GM10248 (cell line): ENCODE results near the gene STAC2.
"Not testable (repeated sequence)": the region's sequence is repeated elsewhere in the genome, so short reads cannot be mapped to it uniquely, and the experiment has no call there.

Experiments used
- CTCF ChIA-PET: fragments of 300-600 bp; sonication (Branson Sonifier 250); formaldehyde crosslinking; extraction: SDS; loops from one replicate; lab custom pipeline; 2021; ENCODE audit warnings: antibody characterized with exemption; lab: Yijun Ruan, JAX
- POLR2A ChIA-PET: fragments of 350-650 bp; sonication (Branson Sonifier 250); formaldehyde crosslinking; extraction: SDS; loops from one replicate; lab custom pipeline; 2020; ENCODE audit warnings: antibody characterized with exemption; lab: Yijun Ruan, JAX
- DNase-seq: peaks from one replicate; pipeline ENCODE4 v3.0.0; 2012; ENCODE audit errors: extremely low spot score
- TF ChIP-seq, protein P1 (sequence below): IDR thresholded peaks from 2 replicates; pipeline ENCODE4 v1.5.1; 2012; ENCODE audit warnings: mild to moderate bottlenecking, low read depth; ENCODE audit errors: extremely low read depth, missing control alignments, control extremely low read depth

STAC2 gene

DNA sequence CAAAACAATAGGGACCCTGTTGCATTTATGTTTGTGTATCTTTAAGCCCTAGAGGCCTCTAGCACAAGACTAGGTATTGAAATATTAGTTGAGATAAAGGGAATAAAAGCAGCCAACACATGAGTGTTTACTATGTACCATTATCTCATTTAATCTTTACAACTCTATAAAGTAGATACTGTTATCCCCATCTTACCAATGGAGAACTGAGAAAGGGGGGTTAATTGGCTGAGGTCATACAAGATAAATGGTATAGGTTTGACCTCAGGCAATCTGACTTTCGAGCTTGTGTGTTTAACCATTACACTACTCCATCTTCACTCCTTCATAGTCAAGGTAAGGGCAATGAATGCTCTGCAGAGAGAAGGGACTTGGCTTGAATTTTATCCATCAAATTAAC lies 26.3 kb upstream of the STAC2 start:
- CTCF ChIA-PET = interaction anchor here (1.9 to 4.7 kb wide), 3 partner anchors 7 to 46 kb away, joined by 6 to 30 read pairs (median 10); no protein-coding TSS in a partner anchor
- POLR2A ChIA-PET = no interaction called here
- no peak for DNase-seq
- TF ChIP-seq, protein P1, sequence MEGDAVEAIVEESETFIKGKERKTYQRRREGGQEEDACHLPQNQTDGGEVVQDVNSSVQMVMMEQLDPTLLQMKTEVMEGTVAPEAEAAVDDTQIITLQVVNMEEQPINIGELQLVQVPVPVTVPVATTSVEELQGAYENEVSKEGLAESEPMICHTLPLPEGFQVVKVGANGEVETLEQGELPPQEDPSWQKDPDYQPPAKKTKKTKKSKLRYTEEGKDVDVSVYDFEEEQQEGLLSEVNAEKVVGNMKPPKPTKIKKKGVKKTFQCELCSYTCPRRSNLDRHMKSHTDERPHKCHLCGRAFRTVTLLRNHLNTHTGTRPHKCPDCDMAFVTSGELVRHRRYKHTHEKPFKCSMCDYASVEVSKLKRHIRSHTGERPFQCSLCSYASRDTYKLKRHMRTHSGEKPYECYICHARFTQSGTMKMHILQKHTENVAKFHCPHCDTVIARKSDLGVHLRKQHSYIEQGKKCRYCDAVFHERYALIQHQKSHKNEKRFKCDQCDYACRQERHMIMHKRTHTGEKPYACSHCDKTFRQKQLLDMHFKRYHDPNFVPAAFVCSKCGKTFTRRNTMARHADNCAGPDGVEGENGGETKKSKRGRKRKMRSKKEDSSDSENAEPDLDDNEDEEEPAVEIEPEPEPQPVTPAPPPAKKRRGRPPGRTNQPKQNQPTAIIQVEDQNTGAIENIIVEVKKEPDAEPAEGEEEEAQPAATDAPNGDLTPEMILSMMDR = no peak

DNA sequence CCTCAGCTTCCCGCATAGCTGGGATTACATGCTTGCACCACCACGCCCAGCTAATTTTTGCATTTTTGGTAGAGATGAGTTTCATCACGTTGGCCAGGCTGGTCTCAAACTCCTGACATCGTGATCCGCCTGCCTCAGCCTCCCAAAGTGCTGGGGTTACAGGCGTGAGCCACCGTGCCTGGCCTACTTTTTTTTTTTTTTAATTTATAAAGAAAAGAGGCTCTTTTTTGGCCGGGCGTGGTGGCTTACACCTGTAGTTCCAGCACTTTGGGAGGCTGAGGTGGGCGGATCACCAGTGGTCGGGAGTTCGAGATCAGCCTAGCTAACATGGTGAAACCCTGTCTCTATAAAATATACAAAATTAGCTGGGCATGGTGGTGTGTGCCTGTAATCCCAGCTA lies 24.3 kb upstream of the STAC2 start:
- POLR2A ChIA-PET, DNase-seq: not testable (repeated sequence)
- CTCF ChIA-PET = interaction anchor here (0.7 to 7.4 kb wide), 4 partner anchors 12 to 43 kb away, joined by 3 to 151 read pairs (median 6); no protein-coding TSS in a partner anchor

DNA sequence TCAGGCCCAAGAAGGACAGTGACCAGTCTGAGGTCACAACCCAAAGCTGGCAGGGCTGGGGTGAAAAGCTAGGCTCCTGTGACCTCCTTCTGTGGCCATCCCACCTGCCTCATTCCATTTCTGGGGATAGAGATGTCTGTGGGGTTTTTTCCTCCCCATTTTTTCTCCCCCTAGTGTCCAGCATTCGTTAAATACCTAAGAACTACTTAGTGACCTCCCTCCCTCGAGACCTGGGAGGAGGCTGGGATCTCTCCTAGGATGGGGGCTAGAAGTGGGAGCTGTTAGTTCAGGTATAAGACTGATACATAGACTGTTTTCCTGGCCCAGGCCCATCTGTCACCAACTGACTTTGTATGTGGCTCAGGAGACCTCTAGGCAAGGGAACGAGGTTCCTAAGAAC lies 20.5 kb upstream of the STAC2 start:
- CTCF ChIA-PET = interaction anchor here (0.8 to 8.1 kb wide), 7 partner anchors 10 to 82 kb away, joined by 3 to 151 read pairs (median 27); no protein-coding TSS in a partner anchor
- DNase-seq = no peak
- POLR2A ChIA-PET = interaction anchor here (0.7 kb wide), 1 partner anchor 263 kb away, joined by 4 read pairs; no protein-coding TSS in a partner anchor
- TF ChIP-seq, protein P1 = no peak

DNA sequence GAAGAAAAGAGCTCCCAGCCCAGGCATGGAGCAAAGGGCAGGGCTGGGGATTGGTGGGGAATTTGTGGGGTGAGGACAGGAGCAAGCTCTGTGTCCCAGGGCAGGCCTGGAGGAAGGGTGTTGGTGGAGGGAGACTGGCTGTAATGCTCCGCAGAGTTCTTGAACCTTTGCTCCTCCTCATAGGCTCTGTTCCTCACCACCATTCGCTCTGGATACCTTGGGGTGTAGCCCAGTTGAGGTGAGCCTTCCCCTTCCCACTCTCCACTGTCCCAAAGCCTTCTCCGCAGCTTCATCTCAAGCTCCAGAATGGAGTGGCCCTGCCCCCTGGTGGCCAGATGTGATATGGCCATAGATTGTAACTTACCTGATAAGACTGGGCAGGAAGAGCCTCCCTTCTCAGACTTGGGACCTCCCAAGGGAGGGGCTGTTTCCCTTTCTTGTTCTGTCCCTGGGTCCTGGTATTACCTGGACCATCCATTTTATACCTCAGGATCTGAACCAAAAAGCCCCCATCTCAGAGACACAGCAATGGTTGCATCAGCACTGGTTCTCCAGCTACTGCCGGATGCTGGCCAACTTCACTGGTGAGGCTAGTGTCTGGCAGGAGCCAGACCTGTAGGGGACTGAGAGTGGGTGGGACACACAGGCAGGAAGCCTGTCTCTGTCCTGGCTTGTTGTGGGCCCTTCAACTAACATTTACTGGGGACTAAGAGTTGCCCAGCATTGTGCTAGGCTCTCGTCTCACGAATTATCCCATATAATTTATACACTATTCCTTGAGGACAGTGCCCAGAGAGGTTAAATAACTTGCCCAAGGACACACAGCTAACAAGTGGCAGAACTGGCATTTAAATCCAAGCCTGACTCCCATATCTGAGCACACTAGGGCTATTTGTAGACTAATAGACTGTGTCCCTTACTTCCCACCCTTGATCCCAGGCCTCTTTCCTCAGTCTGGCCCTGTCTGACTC lies 19.1 kb upstream of the STAC2 start:
- ChIA-PET POLR2A (interaction anchor here (1.6 to 1.8 kb wide), 2 partner anchors 38 to 45 kb away, joined by 8 to 10 read pairs; partner anchors contain the start of gene RPL19), CTCF (interaction anchor here (0.8 to 8.1 kb wide), 59 partner anchors 9 to 377 kb away, joined by 3 to 151 read pairs (median 4); partner anchors contain the start of genes ARL5C, CACNB1, PLXDC1 and RPL19)
- DNase-seq = peak; percentile 84
- TF ChIP-seq, protein P1 = peak; percentile 95

DNA sequence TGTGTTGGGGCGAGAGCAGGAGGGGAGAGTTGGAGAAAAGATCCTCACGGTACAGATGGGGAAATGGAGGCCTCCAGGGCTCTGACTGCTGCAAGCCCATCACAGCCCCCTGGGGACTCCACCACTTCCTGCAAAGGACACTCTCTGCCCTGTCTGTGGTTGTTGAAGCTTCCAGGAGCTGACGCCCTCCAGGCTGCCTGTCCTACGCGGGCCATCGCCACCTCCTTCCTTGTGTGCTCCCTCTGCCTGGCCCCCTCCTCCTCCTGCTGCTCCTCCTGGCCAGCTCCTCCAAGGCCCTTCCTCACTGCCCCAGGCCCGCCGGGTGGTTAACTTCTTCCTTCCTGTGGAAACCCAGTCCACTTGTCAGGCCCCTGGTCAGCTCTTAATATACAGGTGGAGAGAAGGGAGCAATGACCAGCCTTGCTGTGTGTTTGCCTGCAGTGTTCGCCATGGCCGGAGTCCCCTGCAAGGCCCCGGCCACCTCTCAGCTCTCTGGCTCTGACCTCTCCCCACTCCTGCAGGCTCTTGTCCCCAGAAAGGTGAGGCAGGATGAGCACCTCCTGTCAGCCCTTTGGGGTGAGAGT lies 18.4 kb upstream of the STAC2 start:
- POLR2A ChIA-PET = interaction anchor here (1.6 to 1.8 kb wide), 2 partner anchors 38 to 44 kb away, joined by 8 to 10 read pairs; partner anchors contain the start of gene RPL19

DNA sequence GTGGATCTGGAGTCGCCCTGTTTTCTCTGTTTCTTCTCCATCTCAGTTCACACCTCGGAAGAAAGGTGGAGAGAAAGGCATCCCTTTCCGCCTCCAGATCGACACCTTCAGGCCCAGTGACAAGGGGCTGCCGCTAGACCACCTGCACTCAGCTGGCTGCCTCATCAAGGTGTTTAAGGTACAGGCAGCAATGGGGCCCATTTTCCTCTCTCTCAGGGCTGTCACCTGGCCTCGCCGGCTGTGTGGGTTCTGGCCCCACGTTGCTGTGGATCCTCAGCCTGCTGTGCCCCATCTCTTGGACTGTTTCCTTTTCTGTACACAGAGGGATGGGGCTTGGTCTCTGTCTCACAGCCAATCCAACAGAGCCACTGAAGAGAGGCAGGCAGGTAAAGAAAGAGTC lies 17.4 kb upstream of the STAC2 start:
- no peak for DNase-seq
- ChIA-PET POLR2A (interaction anchor here (0.6 kb wide), 1 partner anchor 1794 kb away, joined by 3 read pairs; no protein-coding TSS in a partner anchor), CTCF (interaction anchor here (1.2 to 8.1 kb wide), 11 partner anchors 11 to 333 kb away, joined by 3 to 151 read pairs (median 10); partner anchors contain the start of gene CACNB1)
- TF ChIP-seq, protein P1 = no peak

More for the DNA sequence above, 18.4 kb upstream of the STAC2 start:
- TF ChIP-seq, protein P1 = no peak
- CTCF ChIA-PET = interaction anchor here (0.8 to 8.1 kb wide), 56 partner anchors 8 to 378 kb away, joined by 3 to 151 read pairs (median 4); partner anchors contain the start of genes ARL5C, CACNB1, PLXDC1 and RPL19
- no peak for DNase-seq
